HG02981 (cell line): Measurements from ENCODE around the gene PXT1.

Experiments
- ATAC-seq: cut with Tn5 transposase; IDR thresholded peaks from one replicate; pipeline ENCODE4 v1.9.1; 2021; ENCODE audit warnings: mild to moderate bottlenecking, moderate library complexity; ENCODE audit not compliant: unreplicated experiment

PXT1 gene

DNA sequence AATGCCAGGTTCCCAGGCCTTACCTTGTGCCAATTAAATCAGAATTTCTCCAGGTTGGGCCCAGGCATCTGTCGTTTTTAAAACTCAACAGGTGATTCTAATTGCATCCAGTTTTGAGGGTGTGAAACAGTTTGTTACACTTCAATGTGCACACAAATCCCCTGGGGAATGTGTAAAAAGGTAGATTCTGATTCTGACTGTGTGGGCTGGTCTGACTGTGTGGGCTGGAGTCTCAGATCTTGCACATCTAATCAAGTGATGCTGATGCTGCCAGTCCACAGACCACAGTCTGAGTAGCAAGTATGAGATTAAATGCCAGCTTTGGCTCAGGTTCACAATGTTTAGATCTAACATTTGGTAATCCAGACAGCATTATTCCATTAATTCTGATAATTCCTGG, 42.7 kb downstream of the PXT1 start:
- no peak for ATAC-seq

DNA sequence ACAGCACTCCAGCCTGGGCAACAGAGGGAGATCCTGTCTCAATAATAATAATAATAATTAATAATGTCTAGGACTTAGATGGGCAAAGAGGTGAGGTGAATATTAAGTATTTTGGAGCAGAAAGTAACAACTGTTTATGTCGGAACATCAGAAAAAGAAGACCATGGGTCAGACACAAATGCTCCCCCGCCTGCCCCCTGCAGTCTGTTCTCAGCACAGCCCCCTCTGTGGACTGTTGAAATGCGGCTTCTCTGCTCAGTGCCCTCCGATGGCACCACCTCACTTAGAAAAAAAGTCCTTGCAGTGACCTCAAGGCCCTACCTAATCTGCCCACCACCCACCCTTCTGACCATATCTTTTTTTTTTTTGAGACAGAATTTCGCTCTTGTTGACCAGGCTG, 50.0 kb downstream of the PXT1 start:
- ATAC-seq, result no peak

DNA sequence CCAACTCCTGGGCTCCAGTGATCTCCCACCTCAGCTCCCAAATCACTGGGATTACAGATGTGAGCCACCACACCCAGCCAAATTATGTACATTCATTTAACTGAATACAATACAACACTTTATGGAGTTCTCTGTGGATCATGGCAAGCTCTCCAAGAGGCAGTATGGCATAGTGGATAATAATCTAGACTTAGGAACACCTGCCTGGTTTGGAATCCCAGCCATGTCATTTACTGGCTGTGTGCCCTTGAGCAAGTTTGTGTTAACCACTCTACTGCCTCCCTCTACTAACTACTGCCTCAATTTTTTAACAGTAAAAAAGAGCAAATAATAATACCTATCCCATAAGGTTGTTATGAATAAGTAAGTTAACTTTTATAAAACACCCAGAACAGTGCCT, 53.3 kb downstream of the PXT1 start:
- no peak for ATAC-seq

DNA sequence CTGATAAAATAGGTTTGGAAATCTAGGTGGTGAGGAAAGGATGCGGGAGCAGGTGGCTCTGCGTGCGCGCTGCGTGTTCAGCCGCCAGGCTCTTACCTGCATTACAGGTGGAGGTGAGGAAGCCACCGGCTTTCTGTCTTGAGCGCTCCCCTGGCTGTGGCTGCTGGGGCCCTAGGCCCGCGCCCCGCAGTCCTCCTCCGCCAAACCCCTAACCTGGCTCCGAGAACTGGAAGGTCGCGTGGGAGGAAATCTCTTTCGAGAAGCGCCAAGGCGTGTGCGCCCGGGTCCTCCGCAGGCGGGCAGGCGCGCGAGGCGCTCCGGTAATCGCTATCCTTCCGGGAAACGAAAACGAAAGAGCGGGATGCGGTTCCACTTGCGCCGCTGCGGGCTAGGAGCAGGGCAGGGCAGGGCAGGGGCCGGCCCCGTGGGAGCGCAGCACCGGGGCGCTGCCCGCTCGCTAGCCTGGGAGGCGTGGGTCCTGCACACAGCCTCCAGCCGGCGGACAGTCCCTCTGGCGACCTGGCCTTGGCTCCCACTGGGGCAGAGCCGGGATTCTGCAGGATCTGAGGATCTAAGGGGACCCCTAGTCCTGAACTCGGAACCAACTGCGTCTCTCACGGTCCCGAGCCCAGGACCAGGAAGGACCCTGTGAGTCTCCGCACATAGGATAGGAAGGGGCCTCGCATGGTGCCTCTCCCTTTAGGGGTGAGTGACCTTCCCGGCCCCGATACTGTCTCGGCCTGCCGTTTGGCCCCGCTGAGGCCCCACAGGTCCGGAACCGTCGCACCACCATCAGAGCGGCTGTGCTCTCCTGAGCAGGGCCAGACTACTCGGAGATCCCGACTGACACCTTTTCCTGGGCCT, 55.0 kb downstream of the PXT1 start, which contains the start of gene ETV7:
Gene ETV7 (minus strand): TSS at position 230 of the 864 bp plus-strand sequence. CDS start 128 bp downstream, at position 102.
- ATAC-seq, result no peak

DNA sequence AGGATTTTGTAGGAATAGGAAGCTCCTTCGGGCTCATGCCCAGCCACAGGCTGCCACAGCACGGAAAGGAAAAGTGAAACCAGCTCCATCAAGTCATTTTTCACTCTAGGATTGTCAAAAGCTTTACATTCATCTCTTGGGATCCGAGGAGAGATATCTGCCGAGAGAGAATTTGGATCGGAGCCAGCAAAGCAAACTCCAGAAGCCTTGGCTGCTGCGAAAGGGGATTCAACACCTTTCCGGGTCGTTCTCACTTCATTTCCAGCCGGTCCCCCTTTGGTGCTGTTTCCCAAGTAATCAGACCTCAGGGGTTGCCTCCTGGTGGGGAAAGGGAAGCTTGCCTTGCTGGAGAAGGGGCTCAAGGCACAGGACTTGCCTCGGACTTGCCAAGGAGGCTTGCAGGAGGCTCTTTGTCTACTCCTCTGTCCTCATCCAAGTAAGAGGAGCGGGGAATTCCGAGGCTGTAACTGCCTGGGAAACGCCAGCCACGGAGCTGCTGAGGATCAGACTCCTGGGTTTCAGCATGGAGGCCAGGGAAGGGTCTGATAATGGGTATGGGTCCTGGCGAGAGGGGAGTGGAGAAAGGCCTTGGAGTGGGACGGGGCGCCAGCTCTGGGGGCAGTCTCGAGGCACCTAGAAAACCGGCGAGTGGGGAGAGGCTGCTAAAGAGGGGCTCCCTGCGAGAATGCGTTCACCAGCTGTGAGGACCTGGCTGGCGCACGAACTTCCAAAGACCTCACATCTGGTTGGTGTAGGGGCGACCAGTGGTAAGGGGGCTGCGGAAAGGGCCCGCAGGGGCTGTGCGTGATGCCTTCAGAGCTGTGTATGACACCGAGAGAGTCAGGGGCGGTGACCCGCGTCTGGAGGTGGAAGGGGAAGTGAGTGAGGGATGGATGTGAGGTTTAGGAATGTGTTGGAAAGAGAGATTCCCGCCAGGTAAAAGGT, 55.9 kb downstream of the PXT1 start:
- no peak for ATAC-seq

DNA sequence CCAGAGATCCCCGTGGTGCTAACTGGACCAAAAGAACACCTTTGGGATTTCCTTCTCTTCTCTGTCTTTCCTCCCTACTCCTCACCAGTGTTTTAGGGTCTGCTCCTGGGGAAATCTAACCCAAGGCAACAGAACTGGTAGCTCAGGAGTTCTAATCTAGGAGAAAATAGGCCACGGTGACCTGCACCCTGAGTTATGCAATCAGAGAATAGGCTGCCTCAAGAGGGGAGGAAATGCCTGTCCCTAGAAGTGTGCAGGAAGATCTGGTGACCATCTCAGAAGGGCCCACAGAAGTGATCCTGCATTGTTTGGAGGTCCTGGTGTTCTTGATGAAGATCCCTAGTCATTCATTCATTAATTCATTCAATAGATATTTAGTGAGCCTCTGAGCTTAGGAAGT, 58.6 kb downstream of the PXT1 start:
- no peak for ATAC-seq

DNA sequence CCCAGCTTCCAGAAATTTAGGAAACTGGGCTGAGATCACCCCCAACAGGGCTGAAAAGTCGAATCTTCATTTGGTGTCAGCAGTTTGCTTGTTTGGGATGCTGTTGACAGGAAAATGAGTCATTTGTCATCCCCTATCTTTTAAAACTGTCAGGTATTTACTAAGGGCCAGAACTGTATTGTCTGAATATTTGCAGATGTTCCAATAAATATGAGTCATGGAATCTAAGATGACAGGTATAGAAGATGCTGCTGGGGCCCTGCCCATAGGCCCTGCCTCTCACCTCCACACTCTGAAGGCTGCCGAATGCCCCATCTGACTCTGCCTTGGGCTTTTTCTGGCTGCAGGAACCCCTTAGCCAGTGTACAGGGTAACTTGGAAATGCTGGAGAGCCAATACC, 59.0 kb downstream of the PXT1 start:
- no peak for ATAC-seq

DNA sequence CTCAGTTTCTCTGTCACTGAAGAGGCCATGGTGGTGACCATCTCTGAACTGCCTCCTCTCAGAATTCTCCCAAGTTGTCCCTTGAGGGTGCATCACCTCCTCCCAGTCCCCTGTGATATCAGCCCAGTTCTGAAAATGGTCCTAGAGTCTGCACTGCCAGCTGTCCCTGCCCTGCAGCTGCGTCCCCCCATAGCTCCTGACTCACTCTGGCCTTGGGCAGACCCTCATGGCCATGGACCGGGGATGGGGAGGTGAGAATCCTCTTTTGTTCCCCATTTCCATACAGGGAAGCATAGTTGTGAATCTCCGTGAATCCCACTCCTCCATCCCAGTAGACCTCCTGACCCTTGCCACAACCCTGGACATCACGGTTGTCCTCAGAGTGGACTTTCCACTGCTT, 59.7 kb downstream of the PXT1 start:
- ATAC-seq, result no peak

DNA sequence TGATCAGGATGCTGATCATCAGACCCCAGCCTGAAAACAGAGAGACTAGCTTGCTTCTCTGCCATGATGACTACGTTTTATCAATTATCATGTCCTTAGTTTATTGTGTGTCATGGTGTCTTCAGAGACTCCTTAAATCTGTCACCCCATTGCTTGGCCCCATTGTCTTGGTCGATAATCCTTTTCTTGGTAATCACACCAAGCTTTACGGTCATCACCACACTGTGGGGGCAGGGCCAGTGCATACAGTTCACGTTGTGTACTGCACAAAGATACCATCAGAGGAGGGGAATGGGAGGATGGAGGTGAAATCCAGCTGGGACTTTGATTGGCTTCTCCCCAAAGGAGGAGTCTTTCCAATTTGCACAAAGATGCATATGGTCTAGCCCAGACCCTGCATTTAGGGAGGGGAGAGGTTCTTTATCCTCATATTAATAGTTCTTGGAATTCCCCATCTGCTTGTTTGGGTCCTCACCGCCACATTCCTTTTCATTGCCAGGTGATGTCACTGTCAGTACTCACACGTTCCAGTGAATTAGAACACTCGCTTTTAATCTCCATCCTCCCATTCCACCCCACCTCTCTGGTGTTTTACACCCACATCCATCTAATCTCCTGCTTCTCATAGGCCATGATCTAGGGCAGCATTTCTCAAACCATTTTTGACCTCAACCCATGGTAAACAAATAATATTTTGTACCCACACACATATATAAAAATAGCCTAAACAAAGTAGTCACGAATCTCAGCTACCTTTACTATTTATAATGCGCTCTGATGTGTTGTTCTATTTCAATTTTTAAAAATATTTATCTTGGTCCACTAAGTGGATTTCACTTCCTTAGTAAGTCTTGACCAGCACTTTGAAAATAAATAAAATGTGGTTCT, 60.9 kb downstream of the PXT1 start:
- no peak for ATAC-seq

DNA sequence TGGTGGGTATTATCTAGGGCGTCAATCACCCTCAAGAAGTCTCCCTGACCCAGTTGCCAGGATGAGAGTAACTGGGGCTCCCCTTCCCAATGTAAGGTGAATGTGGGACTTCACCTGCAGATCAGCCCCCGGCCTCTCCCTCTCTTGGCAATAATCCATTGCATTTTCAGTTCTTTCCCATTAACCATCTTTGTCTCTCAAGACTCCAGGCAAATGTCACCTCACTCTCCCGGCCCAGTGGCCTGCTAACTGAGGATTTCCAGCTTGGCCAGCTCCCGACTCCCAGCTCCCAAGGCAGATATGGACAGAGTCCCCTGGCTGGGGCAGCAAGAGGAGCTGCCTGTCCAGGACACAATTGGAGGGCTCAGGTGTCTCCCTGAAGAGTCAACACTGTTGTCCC, 62.5 kb downstream of the PXT1 start:
- no peak for ATAC-seq

DNA sequence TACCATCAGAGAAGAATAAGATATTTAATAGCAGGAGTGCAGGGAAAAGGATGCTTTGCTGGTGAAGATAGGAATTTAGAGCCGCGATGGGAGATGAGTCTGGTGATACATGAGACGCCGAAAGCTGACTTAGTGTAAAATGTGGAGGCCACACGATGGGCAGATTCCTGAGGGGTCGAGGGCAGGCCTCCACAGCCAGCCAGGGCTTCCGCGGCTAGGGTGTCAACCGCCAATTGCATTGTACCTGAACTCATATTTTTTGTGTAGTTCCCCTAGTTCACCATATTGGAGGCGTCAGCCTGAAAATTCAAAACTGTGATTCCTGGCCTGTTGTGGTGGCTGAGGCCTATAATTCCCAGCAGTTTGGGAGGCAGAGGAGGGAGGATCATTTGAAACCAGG, 63.7 kb downstream of the PXT1 start:
- no peak for ATAC-seq

DNA sequence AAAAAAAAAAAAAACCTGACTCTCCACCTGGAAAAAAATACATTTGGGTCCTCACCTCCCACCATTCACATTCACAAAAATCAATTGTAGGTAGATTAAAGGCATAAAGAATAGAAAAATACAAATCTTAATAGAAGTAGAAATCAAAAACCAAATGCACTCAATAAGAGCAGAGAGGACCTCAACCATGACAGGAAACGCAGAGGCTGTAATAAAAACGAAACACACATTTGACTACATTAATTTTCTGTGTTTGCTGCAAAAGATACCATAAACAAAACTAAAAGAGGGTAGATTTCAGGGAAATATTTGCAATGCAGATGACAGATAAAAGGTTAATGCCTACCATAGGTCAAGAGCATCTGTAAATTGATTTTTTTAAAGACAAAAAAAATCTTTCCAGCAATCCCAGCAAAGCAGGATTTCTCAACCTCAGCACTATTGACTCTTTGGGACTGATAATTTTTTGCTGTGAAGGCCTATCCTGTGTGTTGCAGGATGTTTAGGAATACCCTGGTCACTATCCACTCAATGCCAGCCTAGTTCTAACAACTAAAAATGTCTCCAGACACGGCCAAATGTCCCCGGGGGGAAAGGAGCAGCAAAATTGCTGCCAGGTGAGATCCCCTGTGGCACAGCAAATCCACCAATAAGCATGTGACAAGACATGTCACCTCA, 64.3 kb downstream of the PXT1 start:
- ATAC-seq, result no peak

DNA sequence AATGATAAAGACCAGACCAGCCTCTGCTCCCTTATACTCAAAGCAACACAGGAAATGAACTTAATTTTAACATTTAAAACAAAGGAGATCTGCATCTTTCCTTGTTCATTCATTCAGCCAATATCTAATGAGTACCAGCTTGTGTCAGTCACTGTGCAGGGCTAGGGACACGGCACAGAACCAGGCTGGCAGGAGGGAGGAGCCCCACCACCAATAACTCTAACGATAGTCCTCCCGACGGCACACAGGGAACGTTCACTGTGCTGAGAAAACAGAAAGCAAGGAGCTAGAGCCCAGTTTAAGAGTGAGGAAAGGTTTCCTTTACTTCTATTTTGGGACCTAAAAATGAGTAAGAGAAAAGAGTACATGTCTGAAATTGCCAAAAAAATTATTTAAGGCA, 65.1 kb downstream of the PXT1 start:
- no peak for ATAC-seq

DNA sequence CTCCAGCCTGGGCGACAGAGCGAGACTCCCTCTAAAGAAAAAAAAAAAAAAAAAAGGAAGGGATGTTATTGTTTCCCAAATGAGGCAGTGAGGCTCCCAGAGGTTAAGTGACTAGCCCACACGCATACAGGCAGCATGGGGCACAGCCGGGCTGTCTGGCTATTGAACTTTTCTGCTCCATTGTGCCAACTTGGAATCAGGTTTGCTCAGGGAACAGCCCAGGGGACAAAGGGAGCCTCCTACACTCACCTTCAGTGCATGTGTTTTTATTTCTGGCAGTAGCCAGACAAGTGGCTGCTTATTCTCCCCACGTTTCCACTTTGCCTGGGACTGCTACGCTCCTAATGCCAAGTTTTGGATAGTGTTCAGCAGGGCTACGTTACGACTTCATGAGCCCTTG, 65.9 kb downstream of the PXT1 start:
- no peak for ATAC-seq

DNA sequence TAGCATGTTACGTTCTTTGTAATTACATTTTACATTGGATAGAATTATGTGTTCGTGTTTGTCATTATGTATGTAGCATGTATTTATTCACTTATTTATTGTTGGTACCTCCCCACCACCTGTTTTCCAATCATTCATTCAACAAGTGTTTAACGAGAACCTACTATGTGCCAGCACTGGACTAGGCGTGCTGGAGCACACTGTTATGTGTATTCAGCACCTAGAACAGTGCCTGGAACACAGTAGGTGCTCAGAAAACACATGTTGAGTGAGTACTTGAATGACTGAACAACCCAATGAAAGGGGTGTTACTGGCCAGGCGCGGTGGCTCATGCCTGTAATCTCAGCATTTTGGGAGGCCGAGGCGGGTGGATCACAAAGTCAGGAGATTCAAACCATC, 66.5 kb downstream of the PXT1 start:
- no peak for ATAC-seq

DNA sequence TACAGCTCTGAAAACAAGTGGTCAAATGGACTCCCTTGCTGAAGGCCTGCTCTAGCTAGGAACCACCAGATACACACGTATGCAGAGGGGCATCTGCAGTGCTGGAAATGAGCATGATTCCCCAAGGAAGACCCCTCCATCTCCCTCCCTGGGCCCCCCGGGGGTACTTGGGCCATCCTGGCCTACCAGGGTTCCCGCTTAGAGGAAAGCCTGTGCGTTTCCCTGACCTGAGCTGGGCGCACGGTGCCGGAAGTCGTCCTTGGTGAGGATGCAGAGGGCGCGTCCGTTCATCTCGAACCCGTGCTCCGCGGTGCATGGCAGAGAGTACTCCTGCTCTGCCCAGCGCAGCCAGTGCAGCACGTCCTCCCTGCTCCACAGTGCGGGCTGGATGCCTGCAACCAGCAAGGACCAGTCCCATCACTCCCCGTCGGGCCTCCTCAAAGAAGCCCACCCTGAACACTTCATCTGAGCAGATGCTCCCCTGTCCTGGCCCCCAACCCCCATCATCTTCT, 67.0 kb downstream of the PXT1 start:
- ATAC-seq, result no peak

DNA sequence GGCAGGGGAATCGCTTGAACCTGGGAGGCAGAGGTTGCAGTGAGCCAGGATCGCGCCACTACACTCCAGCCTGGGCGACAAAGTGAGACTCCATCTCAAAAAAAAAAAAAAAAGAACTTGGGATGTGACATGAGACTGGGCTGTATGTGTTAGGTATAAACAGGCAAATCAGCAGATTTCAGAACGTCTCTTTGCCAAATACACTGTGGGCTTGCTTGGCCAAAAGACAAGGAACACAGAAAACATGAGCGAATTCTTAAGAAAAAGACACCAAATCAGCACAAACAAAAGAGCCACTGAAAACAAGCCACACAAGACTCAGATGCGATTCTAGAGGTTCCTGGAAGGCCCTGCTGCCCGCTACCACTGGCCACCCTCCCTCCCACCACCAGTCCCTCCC, 67.7 kb downstream of the PXT1 start:
- ATAC-seq, result no peak

DNA sequence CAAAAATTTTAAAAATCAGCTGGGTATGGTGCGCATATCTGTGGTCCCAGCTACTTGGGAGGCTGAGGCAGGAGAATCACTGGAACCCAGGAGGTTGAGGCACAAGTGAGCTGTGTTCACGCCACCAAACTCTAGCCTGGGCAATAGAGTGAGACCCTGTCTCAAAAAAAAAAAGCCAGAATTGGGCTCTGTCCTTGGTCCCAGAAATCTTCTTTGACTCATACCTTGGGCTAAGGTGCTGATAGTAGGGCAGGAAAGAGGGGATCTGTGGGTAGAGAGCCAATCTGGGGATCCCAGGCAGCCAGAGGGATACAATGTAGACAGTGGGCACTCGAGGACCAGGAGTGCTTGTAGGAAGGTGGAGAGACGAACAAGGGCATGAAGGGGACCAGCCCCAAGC, 68.5 kb downstream of the PXT1 start:
- no peak for ATAC-seq

DNA sequence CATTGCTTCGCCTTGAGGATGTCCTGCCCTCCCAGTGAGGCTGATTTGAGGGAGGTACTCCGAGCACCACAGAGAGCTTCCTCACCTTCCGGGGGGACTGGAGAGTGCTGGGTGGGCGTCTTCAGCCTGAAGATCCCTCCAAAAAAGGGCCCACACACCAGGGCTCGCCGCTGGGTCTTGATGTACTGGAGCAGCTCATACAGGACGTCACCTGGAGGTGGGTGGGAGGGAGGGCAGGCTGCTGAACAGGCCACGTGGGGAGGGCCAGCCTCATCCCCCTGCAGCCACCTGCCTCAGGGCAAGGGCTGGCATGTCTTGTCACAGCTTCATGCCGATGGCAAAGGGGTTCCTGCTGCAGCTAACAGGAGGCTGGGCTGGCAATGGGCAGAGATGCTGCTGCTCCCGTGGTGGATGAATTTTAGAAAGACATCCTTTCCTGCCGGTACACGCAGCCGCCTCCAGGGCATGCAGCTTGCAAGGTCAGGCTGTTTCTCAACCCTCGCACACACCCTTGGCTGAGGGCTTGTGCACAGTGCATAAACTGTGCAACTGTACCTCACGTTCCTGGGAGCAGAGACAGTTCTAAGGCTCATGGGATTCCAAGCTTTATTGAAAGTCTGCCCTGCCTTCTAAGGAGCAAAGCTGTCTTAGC, 69.2 kb downstream of the PXT1 start:
- no peak for ATAC-seq

DNA sequence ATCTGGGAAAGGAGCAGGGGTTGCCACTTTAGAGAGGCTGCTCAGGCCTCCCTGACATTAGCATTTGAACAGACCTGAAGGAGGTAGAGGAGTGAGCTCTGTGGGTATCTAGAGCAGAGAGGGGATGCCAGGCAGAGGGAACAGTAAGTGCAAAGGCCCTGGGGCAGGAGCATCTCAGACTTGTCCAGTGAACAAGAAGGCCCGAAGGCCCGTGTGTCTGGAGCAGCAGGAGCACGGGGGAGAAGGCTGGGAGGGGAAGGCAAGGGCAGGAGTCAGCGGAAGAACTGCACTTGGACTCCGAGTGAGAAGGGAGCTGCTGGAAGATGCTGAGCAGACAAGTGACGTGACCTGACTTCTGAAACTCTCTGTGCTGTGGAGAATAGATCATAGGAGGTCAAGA, 70.6 kb downstream of the PXT1 start:
- ATAC-seq, result no peak
